ENCODE results near the gene STRIP2. TPM values are rescaled to one million over a fixed set of nuclear protein-coding genes. Genes with fewer than 3 reads are reported as not detected.
"Not testable (repeated sequence)": the region's sequence is repeated elsewhere in the genome, so short reads cannot be mapped to it uniquely, and the experiment has no call there.

Gene STRIP2
- total RNA-seq, 3 donors from 2014 or later = under 0.01 to 1.9 (median 1.8) TPM

DNA sequence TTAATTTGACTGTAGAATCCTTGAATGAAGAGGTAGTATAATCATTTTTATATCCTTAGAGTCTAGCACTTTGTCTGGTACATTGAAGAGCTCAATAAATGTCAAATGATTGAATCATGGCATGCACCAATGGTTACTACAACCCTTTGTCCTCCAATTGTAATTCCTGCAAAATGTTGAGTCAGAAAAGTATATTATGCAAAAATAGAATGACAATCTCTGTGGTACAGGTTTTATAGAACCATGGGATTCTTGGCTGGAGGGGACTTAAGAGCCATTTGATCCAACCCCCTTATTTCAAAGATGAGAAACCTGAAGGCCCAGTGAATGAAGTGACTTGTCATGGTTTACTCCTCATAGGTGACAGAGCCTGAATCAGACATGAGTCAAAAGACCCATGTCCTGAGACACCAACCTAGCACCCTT is 37.2 kb downstream of the STRIP2 start:
- H3K9me3 ChIP-seq = no peaks in the 10 kb centered on the region
- no peaks in the 10 kb centered on the region for H3K4me1 ChIP-seq
- TF ChIP-seq POLR2AphosphoS5 (IDR thresholded peaks at IDR 0.05) (no peak), POLR2A (IDR thresholded peaks at IDR 0.05) (no peak)
- TF ChIP-seq, protein P1, sequence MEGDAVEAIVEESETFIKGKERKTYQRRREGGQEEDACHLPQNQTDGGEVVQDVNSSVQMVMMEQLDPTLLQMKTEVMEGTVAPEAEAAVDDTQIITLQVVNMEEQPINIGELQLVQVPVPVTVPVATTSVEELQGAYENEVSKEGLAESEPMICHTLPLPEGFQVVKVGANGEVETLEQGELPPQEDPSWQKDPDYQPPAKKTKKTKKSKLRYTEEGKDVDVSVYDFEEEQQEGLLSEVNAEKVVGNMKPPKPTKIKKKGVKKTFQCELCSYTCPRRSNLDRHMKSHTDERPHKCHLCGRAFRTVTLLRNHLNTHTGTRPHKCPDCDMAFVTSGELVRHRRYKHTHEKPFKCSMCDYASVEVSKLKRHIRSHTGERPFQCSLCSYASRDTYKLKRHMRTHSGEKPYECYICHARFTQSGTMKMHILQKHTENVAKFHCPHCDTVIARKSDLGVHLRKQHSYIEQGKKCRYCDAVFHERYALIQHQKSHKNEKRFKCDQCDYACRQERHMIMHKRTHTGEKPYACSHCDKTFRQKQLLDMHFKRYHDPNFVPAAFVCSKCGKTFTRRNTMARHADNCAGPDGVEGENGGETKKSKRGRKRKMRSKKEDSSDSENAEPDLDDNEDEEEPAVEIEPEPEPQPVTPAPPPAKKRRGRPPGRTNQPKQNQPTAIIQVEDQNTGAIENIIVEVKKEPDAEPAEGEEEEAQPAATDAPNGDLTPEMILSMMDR (IDR thresholded peaks at IDR 0.05) = no peak
- H3K27ac ChIP-seq = no peak overlapping the region
- intact Hi-C loops (cut with DNase I; ENCODE audit: low total_unique reads) = loop anchor here (10.0 kb wide), 1 partner anchor 107 kb away; no protein-coding TSS in a partner anchor
- no peak overlapping the region for H3K4me3 ChIP-seq
- no peaks in the 10 kb centered on the region for H3K36me3 ChIP-seq
- no peak for DNase-seq (ENCODE audit: low spot score in 2 of 2)
- H3K27me3 ChIP-seq = no peaks in the 10 kb centered on the region

DNA sequence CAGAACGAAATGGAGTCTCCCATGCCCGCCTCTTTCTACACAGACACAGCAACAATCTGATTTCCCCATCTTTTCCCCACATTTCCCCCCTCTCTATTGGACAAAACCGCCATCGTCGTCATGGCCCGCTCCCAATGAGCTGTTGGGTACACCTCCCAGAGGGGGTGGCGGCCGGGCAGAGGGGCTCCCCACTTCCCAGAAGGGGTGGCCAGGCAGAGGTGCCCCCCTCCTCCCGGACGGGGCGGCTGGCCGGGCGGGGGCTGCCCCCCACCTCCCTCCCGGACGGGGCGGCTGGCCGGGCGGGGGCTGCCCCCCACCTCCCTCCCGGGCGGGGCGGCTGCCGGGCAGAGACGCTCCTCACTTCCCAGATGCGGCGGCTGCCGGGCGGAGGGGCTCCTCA is 41.7 kb downstream of the STRIP2 start:
- not testable (repeated sequence) for H3K4me1 ChIP-seq; H3K9me3 ChIP-seq; H3K27me3 ChIP-seq; DNase-seq (ENCODE audit: low spot score in 2 of 2); H3K4me3 ChIP-seq; H3K27ac ChIP-seq; H3K36me3 ChIP-seq
- intact Hi-C loops (cut with DNase I; ENCODE audit: low total_unique reads) = loop anchor here (10.0 kb wide), 1 partner anchor 111 kb away; no protein-coding TSS in a partner anchor

DNA sequence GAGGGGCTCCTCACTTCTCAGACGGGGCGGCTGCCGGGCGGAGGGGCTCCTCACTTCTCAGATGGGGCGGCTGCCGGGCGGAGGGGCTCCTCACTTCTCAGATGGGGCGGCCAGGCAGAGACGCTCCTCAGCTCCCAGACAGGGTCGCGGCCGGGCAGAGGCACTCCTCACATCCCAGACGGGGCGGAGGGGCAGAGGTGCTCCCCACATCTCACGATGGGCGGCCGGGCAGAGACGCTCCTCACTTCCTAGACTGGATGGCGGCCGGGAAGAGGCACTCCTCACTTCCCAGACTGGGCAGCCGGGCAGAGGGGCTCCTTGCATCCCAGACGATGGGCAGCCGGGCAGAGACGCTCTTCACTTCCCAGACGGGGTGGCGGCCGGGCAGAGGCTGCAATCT is 42.2 kb downstream of the STRIP2 start:
- not testable (repeated sequence) for H3K9me3 ChIP-seq; H3K4me3 ChIP-seq; H3K27me3 ChIP-seq; H3K27ac ChIP-seq; H3K36me3 ChIP-seq; H3K4me1 ChIP-seq; DNase-seq (ENCODE audit: low spot score in 2 of 2)
- intact Hi-C loops (cut with DNase I; ENCODE audit: low total_unique reads) = loop anchor here (10.0 kb wide), 1 partner anchor 112 kb away; no protein-coding TSS in a partner anchor

DNA sequence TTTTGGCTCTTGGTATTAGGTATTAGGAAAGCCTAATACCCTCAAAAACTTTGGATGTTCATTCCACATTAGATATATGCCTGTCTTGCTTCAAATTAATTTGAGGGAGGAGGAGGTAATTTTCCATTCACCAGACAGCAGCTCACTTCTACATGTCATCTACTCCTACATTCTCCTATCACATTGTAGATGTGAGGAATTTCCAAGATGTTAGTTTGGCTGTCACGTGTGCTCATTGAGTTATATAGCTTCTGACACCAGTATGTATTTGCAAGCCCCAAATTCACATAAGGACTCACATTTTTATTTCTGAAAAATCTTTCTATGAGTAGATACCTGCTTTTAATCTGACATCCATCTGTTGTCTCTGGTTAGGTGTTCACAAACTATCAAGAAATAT is 45.6 kb downstream of the STRIP2 start:
- no peaks in the 10 kb centered on the region for H3K9me3 ChIP-seq
- intact Hi-C loops (cut with DNase I; ENCODE audit: low total_unique reads) = loop anchor here (10.0 kb wide), 1 partner anchor 115 kb away; no protein-coding TSS in a partner anchor
- H3K27ac ChIP-seq = no peak overlapping the region
- H3K4me1 ChIP-seq = no peaks in the 10 kb centered on the region
- no peaks in the 10 kb centered on the region for H3K27me3 ChIP-seq
- DNase-seq (ENCODE audit: low spot score in 2 of 2) = no peak
- TF ChIP-seq, protein P1 (IDR thresholded peaks at IDR 0.05) = no peak
- TF ChIP-seq POLR2AphosphoS5 (IDR thresholded peaks at IDR 0.05) (no peak), POLR2A (IDR thresholded peaks at IDR 0.05) (no peak)
- H3K36me3 ChIP-seq = no peaks in the 10 kb centered on the region
- H3K4me3 ChIP-seq = no peak overlapping the region

DNA sequence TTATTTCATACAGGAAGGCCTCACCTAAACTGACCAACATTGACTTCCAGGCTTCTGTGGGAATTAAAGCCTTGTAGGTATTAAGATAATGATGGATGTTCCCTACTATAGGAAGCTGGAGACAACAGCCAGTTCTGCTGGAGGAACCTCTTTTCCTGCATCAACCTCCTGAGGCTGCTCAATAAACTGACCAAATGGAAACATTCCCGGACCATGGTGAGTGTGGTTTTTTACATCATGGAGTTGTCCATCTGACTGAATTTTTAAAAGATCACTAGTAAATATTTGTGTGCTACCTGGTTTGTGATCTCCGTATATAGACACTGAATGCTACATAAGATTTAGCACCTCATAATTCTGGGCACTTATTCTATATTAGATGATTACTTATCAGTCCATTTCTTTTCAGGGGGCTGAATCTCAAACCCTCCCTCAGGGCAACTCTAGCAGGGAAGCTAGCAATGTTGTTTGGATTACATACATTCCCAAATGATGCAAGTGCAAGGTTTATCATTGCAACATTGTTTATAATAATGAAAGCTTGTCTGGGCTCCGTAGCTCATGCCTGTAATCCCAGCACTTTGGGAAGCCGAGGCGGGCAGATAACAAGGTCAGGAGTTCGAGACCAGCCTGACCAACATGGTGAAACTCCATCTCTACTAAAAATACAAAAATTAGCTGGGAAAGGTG is 46.6 kb downstream of the STRIP2 start:
- no peak for DNase-seq (ENCODE audit: low spot score in 2 of 2)
- TF ChIP-seq, protein P1 (IDR thresholded peaks at IDR 0.05) = no peak
- TF ChIP-seq POLR2A (IDR thresholded peaks at IDR 0.05) (no peak), POLR2AphosphoS5 (IDR thresholded peaks at IDR 0.05) (no peak)
- intact Hi-C loops (cut with DNase I; ENCODE audit: low total_unique reads) = no loop called here

DNA sequence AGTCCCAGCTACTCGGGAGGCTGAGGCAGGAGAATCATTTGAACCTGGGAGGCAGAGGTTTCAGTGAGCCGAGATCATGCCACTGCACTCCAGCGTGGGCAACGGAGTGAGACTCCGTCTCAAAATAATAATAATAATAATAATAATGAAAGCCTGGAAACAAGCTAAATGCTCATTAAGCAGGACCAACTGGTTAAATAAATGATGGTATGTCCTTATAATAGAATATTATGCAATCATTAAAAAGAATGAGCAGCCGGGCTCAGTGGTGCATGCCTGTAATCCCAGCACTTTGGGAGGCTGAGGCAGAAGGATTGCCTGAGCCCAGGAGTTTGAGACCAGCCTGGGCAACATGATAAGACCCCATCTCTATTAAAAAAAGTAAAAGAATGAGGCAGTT is 47.1 kb downstream of the STRIP2 start:
- H3K4me3 ChIP-seq; DNase-seq (ENCODE audit: low spot score in 2 of 2); H3K4me1 ChIP-seq; intact Hi-C loops (cut with DNase I; ENCODE audit: low total_unique reads); H3K36me3 ChIP-seq; H3K9me3 ChIP-seq; H3K27me3 ChIP-seq; H3K27ac ChIP-seq: not testable (repeated sequence)

More for the DNA sequence above, 46.6 kb downstream of the STRIP2 start:
- Histone ChIP-seq H3K27me3 (no peaks in the 10 kb centered on the region), H3K9me3 (no peaks in the 10 kb centered on the region), H3K36me3 (no peaks in the 10 kb centered on the region), H3K27ac (no peak overlapping the region), H3K4me3 (no peak overlapping the region), H3K4me1 (no peaks in the 10 kb centered on the region)

Measured in breast epithelium (tissue), 4 donors.